NCI-H2227 treated with DMSO at 0.1 percent for 48 hours (cell line): Measurements from ENCODE around the gene USP20.
"Not testable (repeated sequence)": the region's sequence is repeated elsewhere in the genome, so short reads cannot be mapped to it uniquely, and the experiment has no call there.

Experiments
- DNase-seq: peaks from one replicate; lab custom pipeline; 2025; lab: John Stamatoyannopoulos, UW

Gene USP20

DNA sequence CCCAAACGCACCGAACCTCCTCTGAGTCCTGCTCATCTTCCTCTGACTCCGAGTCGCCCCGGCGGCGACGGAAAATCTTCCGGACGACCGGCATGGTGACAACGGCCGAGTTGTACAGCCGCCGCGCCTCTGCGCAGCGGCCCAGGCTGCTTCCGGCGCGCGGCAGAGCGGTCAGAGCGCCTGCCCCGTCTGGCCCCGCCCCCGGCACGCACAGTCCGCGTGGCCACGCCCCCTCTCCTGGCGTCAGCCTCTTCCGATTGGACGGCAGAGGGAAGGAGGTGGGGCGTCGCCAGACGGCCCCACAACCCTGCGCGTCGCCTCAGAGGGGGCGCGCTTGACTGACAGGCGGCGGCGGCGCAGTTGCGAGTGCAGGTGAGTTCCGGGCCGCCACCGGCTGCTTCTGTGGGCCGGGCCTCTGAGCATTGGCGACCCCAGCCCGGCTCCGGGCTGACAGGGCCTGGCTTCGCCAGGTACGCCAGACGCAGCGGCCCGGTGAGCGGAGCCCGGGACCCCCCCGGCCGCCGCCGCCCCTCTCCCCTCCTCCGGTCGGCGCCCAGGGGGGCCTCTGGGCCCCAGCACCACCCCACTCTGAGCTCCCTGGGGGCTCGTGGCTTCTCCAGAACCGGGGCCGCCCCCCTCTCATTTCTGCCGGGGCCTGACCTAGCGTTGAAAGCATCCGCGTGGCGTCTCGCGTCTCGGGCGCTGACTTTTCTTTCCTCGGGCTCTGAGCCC, at the start of gene USP20, which contains the start of gene C9orf78:
Gene USP20, plus strand, starts transcription at position 331 of the 732 bp plus-strand sequence. CDS start 17,098 bp downstream, outside the sequence.
Gene C9orf78, minus strand, starts transcription at position 148 of the 732 bp plus-strand sequence. Its CDS starts 54 bp downstream, at position 94.
- DNase-seq, result peak; percentile 80

DNA sequence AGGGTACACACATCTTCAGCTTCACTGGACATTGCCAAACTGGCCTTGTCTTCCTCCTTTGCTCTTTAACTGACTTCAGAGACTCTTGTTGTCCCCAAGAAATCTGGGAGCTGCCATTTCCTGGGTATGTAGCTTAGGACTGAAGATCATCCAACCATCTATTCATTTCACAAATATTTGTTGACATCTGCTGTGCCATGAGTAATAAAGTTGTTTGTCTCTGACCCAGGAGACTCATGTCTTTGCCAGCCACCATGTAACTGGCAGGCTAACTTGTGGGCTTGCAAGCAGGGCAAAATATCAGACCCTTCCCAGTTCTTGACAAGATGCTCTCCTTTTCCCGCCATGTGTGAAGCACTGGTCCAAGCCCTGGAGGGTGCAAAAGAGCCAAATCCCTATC, 49.4 kb upstream of the USP20 start:
- DNase-seq, result no peak

DNA sequence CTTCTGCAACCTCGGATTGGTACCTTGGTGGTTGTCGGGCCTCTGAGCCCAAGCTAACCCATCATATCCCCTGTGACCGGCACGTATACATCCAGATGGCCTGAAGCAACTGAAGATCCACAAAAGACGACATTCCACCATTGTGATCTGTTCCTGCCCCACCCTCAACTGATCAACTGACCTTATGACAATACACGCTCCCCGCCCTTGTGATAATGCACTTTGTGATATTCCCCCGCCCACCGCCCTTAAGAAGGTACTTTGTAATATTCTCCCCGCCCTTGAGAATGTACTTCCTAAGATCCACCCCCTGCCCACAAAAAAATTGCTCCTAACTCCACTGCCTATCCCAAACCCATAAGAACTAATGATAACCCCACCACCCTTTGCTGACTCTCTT, 48.8 kb upstream of the USP20 start:
- no peak for DNase-seq

DNA sequence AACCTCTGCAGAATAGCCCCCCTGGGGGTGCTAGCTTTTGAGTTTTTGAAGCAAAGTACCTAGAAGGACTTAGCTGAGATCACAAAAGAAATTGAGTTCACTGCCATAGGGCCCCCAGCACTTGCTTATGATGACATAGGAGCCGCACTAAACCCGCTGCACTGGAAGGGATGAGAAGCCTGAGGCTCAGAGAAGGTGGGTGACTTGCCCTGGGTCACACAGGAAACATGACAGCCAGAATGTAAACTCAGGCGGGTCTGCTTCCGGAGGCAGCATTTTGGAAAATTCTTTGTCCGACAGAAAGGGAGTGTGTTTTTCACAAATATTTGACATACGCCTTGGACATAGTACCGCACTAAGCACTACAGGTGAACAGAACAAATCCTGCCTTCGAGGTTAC, 40.7 kb upstream of the USP20 start:
- no peak for DNase-seq

DNA sequence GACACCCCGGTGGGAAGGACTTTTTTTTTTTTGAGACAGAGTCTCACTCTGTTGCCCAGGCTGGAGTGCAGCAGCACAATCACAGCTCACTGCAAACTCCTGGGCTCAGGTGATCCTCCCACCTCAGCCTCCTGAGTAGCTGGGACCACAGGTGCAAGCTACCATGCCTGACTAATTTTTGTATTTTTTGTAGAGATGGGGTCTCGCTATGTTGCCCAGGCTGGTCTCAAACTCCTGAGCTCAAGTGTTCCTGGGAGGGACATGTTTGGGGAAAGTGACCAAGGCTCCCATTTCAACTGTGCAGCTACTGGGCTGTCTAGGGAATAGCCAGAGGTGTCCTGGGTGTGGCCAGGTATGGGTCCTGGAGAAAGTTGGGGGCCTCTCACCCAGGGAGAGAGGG, 39.2 kb upstream of the USP20 start:
- not testable (repeated sequence) for DNase-seq

DNA sequence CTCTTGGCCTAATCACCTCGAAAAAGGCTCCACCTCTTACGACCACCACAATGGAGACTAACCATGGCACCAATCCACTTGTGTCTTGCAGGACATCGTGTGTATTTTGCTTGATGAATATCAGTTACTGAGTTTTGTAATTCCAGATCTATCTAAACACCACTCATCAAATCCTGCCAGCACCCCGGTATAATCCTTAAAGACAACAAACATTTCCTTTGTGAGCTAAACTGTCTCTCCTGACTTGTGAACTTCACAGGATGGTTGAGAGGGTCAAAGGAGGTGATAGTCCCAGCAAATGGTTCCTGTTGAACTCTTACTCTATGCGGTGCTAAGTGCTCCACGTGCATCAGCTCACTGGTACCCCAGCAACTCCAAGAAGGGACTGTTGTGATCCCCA, 36.3 kb upstream of the USP20 start:
- no peak for DNase-seq

DNA sequence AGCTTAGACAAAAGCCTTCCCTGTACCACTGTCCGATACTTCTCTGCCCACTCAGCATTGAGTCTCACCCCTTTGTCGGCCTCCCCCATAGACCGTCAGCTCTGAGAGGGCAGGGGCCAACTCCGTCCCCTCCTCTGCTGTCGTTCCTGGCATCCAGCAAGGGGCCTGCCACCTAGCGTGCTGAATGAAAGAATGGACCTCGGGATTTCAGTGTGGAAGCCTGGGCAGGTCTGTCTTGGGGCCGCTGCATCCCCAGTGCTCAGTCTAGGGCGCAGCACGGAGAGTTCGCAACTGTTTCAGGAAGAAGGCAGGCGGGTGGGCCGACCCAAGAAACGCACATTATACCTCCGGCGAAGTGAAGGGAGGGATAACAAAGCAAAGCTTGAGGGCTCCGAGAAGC, 33.8 kb upstream of the USP20 start:
- DNase-seq, result no peak

DNA sequence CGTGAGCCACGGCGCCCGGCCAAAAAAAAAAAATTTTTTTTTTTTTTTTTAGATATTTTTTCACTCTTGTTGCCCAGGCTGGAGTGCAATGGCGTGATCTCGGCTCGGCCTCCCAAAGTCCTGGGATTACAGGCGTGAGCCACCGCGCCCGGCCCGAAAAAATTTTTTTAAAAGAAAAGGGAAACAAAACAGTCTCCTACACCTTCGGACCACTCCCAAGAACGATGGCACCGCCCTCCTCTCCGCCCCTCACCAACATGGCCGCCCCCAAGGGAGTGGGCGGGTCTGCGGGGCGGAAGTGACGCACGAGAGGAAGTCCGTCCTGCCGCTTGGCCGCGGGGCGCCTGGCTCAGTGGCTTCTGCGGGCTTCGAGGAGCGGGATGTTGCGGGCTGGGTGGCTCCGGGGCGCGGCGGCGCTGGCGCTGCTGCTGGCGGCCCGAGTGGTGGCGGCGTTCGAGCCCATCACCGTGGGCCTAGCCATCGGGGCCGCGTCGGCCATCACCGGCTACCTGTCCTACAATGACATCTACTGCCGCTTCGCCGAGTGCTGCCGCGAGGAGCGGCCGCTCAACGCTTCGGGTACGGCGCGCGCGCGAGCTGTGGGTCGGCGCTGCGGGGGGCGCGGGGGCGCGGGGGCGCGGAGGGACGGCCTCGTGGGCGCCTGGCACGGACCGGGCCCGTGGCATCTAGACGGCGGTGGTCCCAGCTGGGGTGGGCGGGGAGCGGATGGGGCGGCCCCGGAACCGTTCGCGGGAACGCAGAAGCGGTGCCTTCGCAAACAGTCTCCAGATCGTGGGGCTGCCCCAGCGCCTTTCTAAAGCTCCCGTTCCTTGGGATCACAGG, 32.2 kb upstream of the USP20 start, which contains the start of gene TOR1B:
Gene TOR1B, plus strand, starts transcription at position 352 of the 843 bp plus-strand sequence. Its CDS starts 29 bp downstream, at position 381.
- DNase-seq, result peak; percentile 73

DNA sequence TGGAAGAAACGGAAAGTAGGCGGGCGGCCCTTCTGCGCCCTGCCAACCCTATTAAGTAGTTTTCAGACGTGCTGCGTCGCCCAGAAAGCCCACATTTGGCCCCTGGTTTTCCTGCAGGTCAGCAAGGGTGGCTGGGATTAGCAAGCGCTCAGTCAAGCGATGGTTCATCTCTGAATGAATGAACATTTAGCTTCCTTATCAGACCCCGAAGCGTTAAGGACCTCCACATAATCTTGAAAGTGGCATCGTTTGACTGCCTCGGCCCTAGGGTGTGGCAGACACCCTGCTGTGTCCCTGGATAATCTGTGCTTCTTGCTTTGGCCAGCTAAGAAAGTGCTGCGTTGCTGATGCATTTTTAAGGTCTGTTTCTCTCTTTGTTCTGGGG, 31.6 kb upstream of the USP20 start:
- no peak for DNase-seq

DNA sequence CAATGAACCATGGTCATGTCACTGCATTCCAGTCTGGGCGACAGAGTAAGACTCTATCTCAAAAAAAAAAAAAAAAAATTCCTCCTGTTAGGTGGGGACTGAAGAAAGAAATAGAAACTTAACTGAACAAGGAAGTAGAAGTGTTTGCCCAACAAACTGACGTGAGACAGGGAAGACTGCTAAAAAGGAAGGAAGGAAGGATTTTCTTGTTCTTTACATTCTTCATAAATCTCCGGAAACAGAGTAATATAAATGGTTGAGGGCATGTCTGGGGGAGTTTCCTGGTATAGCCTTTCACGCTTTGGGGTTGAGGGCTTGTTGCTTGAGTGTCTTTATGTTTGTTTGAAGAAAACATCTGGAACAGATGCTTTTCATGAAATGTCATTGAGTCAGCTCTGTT, 29.2 kb upstream of the USP20 start:
- no peak for DNase-seq

DNA sequence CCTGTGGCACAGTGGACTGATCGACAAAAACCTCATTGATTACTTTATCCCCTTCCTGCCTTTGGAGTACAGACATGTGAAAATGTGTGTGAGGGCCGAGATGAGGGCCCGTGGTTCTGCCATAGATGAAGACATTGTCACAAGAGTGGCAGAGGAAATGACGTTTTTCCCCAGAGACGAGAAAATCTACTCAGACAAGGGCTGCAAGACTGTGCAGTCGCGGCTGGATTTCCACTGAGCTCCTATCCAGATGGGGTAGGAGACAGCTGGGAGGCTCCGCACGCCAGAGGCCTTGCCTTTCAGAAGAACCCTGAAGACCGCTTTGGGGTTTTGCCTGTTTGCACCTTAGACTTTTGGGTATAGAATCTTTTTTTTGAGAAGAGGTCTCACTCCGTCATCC, 25.9 kb upstream of the USP20 start:
- no peak for DNase-seq

DNA sequence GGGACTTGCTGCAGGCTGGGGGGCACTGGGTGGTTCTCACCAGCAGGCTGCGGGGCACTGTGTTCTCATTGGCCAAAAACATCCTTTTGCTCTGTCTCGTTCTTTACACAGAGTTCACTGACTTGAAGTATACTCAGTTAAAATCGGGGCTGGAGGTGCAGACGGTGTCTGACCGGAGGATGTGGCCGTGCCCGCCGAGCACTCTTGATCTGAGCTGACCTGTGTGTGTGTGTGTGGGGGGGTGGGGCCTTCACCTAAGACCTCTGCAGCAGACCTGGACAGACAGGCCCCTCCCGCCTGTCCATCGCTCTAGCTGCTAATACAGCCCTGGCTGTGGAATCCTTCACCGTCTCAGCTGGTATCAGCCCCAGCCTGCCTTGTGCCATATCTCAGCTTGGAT, 25.1 kb upstream of the USP20 start:
- DNase-seq, result no peak

DNA sequence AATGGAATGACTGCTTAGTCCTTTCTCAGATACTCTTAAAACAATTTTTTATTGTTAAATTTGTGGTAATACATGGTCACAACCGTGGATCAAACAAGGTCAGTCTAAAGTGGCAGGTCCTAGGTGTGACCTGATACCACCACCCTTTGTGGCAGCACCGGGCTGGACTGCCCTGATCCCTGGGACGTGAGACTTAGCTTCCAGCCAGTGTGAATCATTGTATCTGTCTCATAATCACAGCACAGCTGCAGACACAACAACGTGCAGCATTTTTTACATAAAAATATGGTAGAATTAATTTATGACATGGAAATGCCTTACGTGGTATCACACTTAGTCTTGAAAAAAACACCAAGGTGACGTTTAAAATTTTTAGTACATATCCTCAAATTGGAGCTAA, 24.5 kb upstream of the USP20 start:
- DNase-seq, result no peak

DNA sequence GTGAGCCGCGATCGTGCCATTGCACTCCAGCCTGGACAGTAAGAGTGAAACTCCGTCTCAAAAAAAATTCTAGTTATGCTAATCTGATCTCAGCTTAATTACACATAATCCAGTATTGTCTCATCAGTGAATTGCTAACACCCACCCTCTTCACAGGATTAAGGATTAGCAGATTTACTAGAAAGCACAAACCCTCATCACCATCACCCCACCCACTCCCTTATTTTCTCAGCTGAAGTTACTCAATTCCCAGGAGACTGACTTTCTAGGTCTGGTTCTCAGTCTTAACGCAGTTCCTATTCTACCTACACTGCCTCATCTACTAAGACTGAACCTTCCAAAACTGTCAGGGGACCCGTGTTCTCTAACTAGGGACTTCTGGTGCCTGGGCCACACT, 23.3 kb upstream of the USP20 start:
- DNase-seq, result no peak

DNA sequence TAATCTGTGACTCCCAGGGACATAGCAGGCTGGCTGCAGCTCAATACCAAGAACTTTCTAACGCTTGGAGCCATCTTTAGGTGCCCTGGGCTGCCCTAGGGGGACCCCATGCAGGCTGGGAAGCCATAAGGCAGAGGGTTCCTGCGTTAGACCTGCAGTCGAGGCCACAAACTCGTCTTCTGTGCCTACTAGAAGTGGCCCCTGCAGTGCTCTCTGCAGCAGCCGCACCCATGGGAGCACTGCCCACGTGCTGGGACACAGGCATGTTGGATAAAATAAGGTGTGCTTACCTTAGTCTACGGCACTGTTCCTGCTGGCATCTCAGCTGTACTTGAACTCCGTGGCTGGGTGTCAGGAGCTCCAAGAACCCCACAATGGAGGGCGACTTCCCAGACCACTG, 22.9 kb upstream of the USP20 start:
- no peak for DNase-seq

DNA sequence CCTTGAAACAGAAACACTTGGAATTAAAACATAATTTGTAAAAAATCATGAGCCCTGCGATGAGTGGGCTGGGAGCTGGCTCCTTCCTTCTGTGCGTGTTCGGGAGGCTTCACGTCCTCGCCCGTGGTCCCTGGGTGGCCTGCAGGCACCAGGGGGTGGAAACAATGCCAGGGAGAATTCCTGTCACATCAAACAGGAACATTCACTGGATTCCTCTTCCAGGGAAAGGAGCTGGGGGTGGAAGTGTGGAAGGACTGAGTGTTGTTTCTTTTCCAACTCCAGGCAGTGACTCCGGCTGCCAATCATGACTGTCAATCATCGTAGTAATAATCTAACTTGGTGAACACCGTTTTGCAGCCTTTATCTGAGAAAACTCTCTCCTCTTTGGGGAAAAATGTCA, 21.6 kb upstream of the USP20 start:
- DNase-seq, result no peak

DNA sequence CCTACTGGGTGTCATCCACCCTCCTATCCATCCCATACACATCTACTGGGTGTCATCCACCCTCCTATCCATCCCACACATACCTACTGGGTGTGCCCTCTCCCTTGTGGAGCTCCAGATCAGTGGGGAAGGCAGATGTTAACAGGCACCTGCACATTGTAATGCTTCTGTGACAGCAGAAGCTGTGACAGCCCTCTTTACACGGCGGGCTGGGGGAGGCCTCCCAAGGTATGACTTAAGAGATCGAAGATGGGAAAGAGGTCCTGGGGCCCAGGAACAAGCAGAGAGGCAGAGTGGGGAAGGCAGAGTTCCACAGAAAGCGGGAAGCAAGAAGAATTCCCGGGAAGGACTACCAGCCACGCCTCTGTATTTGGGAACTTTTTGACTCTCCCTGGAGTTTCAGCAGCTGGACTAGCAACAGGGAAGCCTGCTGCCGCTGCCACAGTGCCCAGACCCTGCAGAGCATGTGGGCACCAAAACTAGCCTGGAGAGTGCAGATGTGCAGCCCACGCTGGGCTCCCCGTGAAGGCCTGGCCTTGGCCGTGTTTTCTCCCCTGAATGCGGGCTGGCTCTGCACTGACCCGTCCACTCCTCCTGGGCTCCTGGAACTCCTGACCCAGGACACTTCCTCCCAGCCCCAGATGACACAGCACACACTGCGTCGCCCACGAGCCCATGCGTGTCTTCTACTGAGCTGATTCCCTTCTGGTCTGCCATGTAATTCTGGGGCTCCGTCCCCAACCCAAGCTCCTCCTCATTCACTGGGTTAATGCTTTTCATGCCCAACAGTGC, 20.6 kb upstream of the USP20 start:
- DNase-seq, result no peak

DNA sequence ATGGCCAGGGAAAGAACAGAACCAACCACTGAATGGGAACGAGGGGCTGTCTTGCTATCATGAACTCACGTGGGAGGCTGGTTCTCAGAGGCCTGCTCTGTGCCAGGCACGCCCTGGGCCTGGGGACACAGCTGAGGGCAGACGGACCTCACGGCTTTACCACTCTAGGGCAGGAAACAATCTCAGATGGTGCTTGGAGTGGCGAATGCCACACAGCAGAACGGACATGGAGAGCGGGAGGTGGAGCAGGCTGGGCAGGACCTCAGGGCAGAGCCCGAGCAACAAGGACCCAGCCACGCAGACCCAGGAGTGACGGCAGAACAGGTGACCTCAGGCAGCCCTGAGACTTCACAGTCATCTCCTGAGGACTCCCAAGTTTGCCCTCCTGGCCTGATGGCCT, 20.0 kb upstream of the USP20 start:
- DNase-seq, result no peak

DNA sequence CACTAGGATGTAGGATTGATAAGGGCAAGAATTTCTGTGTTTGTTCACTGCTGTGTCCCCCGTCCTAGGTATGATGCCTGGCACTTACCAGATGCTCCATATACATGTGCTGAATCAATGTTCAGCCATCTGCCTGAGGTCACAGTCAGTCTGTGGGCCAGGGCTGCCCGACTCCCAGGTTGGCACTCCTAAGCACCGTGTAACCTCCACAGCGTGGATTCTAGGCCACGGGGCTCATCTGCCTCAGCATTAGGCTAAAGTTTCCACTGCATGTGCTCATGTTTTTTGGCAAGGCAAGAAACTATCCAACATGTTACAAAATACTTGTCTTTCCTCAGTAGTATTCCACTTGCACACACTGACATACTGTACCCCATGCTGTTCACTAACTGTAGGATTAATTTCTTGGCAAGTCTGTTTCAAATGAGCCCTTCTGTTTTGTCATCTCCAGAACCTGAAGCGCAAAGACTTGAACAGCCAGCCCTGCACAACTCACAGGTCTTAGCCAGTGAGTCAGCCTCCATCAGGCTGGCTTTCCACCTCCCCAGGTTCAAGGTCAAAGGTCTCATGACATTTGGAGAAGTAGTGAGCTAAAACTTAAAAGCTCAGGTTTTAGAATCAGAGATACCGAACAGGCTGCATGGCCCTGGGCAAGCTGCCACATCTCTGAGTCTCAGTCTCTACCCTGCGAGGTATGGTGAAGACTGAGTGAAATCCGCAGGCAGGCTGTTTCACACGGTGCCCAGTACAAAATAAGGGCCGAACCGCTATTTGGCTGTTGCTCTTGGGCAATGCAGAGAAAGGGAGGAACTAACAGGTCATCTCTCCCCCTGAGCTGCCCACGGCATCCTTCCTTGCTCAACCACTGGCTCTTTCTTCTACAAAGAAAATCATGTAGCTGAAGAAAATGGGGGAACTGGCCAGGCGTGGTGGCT, 18.5 kb upstream of the USP20 start:
- no peak for DNase-seq

DNA sequence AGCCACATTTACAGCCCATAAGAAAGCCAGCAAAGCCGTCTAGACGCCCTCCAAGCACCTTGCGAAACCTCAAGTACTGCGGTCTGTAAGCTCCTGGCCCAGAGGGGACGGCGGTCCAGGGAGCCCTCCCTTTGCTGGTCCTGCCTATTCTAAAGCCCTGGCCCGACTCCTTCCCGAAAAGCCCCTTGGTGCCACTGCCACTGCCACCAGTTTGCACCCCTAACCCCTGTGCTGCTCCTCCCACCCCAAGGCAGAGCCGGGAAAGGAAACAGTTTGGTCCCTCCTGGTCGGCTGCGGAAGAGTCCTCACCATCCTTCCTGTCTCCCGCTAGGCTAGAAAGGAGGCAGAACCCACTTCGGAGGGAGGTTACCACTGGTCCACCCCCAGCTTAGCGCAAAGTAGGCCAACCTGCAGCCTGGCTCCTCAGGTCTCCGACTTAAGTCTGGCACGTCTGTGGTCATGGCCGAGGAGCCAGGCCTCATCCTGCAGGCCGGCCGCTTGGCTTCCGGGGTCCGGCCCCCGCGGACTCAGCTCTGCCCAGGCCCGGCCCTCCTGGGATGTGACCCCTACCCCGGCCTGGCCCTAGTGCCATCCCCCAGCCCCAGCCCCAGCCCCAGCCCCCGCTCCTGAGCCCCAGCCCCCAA, 12.2 kb upstream of the USP20 start:
- DNase-seq, result no peak

DNA sequence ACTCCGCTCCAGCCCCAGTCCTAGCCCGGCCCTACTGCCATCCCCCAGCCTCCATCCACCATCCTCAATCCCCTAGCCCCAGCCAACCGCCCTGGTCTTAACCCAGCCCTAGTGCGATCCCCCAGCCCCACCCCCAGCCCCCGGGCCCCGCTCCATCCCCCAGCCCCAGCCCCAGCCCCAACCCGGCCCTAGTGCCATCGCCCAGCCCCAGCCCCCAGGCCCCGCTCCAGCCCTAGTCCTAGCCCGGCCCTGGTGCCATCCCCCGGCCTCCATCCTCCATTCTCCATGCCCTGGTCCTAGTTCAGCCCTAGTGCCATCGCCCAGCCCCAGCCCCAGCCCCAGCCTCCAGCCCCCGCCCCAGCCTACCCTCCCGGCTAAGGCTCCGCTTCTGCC, 11.7 kb upstream of the USP20 start:
- DNase-seq, result no peak
